Left renal pelvis (tissue), 4 donors: ENCODE results near the gene KATNAL2. TPM values are rescaled to one million over a fixed set of nuclear protein-coding genes. Genes with fewer than 3 reads are reported as not detected.
"Not testable (repeated sequence)": the region's sequence is repeated elsewhere in the genome, so short reads cannot be mapped to it uniquely, and the experiment has no call there.

ENCODE experiments used
- DNase-seq, 4 donors: peaks; one replicate each; pipeline ENCODE4 v3.0.0-alpha.2; 2013; ENCODE audit warnings: low read depth in 4 of 4, low spot score in 3 of 4
- polyA plus RNA-seq, 4 donors: library from polyadenylated mRNA; unstranded; fragments of 120-200 nt; gene quantifications; one replicate each; pipeline ENCODE4 v1.2.1, GENCODE V29; 2013; ENCODE audit not compliant: insufficient read length in 4 of 4

KATNAL2 gene
- polyA plus RNA-seq, 4 donors = 5.7 to 12.6 (median 10.7) TPM

DNA sequence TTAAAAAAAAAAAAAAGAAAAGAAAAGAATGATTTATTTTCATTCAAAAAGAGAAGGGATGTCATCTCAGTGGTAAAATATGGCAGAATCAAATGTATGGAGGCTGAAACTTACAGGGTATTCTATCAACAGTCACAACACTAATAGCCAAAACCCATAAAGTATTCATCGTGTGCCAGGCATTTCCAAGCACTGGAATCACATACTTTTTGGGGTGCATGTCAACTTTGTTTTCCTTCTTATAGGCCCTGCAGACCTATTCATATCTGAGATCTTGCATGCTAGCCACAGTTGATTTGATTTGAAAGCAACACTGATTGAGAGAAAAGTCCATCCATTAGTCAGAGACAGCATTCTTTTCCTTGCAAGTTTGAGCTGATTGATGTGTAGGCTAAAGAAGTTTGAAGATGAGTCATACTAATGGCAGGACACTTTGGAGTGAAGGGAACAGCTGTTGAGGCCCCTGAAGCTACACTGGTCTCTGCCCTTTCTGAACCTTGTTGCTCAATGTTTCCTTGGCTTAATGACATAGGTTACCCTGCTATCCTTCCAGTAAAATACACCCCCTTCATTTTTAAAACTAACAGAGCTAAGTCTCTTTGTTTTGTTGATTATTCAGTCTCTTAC, 22.0 kb downstream of the KATNAL2 start:
- DNase-seq = no peak

DNA sequence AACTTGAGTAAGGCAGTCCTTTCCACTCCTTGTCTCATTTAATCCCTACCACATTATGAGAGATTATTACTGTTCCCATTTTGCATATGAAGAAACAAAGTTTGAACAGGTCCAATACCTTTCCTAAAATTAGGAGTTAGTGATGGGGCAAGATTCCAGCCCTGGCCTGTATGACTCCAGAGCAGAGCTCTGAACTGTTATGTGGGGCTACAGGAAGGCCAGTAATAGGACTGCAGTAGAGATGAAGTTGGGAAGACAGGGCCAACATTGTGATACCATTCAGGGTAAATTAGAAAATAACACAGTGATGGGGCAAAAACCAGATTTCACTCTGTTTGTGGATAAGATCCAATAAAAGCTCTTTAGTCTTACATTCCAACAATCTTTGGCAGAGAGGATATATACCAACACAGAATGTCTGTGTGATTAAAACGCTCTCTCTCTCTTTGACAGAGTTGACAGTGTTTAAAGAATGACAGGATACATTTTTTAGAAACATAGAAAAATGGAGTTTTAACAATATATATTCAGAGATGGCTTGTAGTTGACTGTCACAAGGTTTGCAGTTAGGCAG, 22.7 kb downstream of the KATNAL2 start:
- DNase-seq = no peak

DNA sequence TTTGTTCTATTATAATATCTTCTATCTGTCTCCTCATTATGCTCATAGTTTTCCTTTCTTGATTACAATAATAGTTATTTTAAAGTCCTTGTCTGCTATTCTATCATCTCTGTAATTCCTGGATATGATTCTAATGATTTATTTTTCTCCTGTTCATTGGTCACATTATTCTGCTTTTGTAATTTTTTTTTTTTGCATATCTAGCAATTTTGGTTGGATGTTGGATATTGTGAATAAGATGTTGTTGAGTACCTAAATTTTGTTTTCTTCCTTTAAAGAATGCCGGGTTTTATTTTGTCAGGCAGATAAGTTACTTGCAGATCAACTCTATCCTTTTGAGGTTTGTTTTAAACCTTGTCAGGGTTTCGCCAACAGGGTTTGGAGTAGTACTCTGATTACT, 25.2 kb downstream of the KATNAL2 start:
- DNase-seq = no peak

DNA sequence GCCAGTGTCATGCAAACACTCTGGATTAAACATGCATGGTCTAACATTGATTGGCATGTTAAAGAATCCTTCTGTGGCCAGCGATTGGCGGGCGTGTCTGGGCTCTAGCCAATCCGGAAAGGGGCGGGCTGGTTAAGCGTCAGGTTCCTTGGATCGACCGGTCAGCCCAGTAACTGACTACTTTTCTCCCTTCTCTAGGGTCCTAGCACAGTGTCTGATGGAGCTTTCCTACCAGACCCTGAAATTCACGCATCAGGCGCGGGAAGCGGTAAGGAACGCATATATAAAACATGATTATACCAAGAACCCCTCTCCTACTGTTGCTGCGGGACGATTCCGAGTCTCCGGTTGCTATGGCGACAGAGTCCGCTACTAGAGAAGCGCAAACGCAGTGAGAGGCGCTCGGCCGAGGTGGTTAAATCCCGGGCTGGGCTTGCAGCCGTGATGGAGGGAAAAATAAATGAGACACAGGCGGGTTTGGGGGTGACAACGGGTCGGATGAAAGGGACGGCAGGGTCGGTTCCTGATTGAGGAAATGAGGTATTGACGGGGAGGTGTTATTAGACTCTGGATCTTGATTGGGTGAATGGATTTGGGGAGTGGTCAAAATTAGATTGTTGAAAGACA, 29.4 kb downstream of the KATNAL2 start:
- DNase-seq = peak in 3 of 4 donors; percentile 60 to 78 (median 61)

DNA sequence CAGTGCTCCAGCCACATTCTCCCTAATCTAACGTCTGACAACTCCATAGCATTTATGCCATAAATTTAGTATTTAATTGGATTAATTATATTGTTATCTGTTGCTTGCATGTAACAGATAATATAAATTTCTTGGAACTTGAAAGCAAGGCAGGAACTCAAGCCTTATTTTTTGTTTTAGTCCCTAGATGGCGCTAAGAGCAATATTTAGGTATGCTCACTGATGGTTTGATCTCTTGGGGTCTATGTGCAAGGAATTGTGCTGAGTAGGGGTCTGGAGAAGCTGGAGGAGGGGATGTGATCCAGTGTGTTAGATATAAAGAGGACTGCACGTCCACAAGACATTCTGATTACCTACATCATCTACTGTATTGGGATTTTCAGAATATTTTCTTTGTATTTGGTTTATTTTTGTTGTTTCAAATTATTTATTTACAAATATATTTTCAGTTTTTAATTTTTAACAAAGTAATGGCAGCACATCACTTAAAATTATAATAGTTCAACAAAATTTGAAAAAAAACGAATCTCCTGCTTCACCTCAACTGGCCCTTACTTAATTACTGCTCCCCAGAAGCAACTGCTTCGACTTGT, 32.8 kb downstream of the KATNAL2 start:
- DNase-seq = no peak

DNA sequence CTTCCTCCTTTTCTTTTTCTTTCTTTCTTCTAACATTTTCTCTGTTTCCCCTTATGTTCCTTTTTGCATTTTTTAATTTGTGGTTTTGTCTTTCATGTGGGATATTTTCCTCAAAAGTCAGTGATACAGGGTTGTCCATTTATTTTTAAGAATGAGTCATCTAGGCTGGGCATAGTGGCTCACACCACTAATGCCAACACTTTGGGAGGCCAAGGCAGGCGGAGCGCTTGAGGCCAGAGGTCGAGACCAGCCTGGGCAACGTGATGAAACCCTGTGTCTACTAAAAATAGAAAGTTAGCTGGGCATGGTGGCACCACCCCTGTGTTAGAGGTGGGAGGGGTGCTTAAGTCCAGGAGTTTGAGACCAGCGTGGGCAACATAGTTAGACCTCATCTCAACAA, 35.8 kb downstream of the KATNAL2 start:
- no peak for DNase-seq

DNA sequence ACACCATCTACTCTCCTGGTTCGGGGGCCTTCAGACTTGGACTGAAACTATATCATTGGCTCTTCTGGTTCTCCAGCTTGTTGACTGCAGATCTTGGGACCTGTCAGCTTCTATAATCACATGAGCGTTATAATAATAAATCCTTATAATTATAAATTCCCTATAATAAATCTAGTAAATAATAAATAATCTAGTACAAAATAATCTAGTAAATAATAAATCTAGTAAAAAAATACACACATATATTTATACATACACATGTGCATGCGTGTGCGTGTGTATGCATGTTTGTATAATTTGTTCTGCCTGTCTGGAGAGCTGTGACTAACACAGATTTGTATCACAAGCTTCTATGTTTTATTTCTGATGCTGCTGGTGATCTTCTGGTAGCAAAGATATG, 40.8 kb downstream of the KATNAL2 start:
- no peak for DNase-seq

DNA sequence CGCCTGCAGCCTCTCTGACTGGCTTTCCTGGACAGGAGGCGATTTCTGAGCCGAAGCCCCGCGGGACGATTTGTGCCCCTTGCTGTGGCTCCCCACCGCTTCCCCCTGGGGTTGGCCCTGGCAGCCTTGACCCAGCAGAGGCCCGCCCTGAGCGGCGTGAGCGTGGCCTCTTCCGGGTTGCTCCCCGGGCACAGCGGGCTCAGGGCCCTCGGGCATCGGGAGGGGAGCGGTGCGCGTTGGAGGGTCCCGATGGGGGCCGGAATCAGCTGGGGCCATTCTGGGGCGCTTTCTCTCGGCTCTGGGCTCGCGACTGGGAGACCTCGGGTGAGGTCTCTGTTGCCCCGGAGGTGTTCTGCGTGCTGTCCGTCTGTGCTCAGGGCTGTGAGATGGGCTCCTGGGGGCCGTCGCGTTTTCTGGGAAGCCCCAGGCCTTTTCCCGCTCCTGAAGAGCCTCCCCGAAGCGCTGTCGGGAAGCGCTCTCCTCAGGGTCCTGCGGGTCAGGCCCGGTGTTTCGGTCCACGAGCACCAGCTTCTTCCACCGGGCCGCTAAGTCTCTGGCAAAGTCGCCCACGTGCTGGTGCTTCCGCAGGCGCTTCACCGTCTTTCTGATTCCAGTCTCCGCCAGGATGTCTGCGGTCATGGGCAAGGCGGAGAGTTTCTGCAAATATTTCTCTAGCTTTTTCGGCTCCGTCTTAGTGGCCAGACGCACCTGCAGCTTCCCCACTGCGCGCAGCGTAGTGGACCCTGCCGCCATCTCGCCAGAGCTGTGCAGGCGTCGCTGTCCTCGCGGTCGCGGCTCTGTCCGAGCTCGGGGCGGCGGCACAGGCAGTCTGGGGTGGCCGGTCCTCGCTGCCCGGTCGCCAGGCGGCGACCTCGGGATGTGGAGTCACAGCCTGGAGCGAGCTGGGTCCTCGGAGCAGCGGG, 46.5 kb downstream of the KATNAL2 start:
- not testable (repeated sequence) for DNase-seq

DNA sequence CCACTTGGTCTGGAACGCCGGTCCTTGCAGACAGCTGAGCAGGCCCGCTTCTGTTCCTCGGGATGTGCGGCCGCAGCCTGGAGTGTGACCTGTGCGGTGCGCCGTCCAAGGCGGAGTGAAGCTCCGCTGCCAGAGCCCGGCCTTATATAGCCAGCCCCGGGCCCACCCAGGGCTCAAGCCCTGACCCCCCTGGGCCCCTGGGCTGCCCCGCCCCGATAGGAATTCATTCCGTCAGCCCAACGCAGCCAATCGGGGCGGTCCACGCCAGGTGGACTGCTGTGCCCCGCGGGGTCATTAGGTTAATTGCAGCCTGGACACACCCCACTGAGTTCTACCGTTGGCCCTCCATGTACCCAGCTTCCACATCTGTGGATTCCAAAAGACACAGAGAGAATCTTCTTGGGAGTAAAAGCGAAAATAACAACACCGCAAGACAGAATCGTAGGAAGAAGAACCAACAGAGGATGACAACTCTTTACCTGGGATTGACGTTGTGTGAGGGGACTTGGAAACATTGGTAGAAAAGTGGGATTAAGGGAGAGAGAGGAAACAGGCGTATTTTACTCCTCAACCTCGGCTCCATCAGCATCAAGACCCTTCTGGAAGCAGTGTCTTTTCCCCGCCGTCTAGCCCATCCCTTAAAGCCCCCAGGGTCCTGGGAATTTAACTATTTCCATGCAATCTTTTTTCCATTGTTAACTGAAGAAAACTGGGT, 47.3 kb downstream of the KATNAL2 start:
- DNase-seq = not testable (repeated sequence)

DNA sequence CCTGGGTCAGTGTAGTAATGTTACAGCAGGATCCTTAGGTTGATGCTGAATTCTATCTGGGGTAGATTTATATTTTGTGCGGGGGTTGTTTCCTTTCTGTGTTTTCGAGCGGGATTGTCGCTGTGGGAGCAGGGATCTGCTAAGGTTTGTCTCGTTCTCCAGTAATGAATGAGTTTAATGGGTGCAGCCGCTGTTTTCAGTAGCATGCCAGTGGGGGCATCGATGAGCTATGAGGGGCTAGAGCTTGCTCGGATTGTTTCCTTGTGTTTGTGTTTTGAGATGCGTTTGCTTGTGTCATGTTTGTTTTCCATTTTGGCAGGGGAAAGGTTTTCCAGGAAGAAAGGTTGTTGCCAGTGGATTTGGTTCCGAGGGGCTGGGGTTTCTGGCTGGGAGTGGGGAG, 48.9 kb downstream of the KATNAL2 start:
- DNase-seq = not testable (repeated sequence)

DNA sequence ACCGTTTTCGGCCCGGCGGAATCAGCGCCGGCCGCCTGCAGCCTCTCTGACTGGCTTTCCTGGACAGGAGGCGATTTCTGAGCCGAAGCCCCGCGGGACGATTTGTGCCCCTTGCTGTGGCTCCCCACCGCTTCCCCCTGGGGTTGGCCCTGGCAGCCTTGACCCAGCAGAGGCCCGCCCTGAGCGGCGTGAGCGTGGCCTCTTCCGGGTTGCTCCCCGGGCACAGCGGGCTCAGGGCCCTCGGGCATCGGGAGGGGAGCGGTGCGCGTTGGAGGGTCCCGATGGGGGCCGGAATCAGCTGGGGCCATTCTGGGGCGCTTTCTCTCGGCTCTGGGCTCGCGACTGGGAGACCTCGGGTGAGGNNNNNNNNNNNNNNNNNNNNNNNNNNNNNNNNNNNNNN, 52.1 kb downstream of the KATNAL2 start:
- not testable (repeated sequence) for DNase-seq

DNA sequence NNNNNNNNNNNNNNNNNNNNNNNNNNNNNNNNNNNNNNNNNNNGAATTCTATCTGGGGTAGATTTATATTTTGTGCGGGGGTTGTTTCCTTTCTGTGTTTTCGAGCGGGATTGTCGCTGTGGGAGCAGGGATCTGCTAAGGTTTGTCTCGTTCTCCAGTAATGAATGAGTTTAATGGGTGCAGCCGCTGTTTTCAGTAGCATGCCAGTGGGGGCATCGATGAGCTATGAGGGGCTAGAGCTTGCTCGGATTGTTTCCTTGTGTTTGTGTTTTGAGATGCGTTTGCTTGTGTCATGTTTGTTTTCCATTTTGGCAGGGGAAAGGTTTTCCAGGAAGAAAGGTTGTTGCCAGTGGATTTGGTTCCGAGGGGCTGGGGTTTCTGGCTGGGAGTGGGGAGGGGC, 102.5 kb downstream of the KATNAL2 start:
- DNase-seq = not testable (repeated sequence)

DNA sequence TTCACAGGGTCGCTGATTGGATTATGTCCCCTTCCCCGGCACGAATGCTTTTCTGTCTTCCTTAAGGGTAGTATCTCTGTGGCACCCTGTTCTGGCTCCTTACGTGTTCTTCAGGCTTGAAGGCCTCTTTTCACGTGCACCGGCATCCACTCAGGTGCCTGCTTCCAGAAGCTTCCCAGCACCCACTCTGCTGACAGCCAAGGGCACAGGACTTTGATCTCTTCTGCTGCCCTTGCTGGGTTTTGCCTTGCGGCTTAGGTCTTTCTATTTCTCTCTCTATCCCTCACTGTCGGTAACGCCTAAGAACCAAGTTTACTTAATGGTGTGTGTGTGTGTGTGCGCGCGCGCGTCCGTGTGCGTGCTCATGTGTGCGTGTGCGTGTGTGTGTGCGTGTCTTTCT, 103.4 kb downstream of the KATNAL2 start:
- not testable (repeated sequence) for DNase-seq

DNA sequence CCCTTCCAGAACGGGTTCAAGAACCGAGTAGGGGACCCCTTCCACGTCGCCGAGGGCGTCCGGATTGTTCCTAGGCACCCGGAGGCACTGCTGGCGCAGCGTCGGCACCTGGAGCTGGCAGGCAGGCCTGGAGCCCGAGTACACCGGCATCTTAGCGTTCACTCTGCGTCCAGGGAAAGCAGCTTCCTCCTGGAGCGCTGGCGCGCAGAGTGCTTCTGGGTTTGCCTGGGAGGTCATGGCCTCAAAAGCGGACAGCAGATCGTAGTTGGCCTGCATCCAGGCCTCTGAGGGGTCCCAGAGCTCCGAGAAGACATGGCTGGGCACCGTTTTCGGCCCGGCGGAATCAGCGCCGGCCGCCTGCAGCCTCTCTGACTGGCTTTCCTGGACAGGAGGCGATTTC, 105.4 kb downstream of the KATNAL2 start:
- not testable (repeated sequence) for DNase-seq

DNA sequence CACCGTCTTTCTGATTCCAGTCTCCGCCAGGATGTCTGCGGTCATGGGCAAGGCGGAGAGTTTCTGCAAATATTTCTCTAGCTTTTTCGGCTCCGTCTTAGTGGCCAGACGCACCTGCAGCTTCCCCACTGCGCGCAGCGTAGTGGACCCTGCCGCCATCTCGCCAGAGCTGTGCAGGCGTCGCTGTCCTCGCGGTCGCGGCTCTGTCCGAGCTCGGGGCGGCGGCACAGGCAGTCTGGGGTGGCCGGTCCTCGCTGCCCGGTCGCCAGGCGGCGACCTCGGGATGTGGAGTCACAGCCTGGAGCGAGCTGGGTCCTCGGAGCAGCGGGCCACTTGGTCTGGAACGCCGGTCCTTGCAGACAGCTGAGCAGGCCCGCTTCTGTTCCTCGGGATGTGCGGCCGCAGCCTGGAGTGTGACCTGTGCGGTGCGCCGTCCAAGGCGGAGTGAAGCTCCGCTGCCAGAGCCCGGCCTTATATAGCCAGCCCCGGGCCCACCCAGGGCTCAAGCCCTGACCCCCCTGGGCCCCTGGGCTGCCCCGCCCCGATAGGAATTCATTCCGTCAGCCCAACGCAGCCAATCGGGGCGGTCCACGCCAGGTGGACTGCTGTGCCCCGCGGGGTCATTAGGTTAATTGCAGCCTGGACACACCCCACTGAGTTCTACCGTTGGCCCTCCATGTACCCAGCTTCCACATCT, 106.5 kb downstream of the KATNAL2 start:
- DNase-seq = not testable (repeated sequence)

DNA sequence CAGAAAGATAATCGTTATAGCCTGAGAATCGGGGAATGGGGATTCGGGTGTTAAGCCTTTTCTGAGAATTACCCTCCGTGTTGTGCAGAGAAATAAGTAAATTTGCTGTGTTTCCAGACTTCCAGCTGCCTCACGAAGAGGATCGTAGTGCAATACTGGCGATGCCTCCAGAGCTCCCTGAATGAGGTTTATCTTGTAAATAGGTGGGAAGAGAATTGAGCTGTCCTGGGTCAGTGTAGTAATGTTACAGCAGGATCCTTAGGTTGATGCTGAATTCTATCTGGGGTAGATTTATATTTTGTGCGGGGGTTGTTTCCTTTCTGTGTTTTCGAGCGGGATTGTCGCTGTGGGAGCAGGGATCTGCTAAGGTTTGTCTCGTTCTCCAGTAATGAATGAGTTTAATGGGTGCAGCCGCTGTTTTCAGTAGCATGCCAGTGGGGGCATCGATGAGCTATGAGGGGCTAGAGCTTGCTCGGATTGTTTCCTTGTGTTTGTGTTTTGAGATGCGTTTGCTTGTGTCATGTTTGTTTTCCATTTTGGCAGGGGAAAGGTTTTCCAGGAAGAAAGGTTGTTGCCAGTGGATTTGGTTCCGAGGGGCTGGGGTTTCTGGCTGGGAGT, 108.3 kb downstream of the KATNAL2 start:
- DNase-seq = not testable (repeated sequence)

DNA sequence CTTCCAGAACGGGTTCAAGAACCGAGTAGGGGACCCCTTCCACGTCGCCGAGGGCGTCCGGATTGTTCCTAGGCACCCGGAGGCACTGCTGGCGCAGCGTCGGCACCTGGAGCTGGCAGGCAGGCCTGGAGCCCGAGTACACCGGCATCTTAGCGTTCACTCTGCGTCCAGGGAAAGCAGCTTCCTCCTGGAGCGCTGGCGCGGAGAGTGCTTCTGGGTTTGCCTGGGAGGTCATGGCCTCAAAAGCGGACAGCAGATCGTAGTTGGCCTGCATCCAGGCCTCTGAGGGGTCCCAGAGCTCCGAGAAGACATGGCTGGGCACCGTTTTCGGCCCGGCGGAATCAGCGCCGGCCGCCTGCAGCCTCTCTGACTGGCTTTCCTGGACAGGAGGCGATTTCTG, 111.3 kb downstream of the KATNAL2 start:
- DNase-seq = not testable (repeated sequence)

DNA sequence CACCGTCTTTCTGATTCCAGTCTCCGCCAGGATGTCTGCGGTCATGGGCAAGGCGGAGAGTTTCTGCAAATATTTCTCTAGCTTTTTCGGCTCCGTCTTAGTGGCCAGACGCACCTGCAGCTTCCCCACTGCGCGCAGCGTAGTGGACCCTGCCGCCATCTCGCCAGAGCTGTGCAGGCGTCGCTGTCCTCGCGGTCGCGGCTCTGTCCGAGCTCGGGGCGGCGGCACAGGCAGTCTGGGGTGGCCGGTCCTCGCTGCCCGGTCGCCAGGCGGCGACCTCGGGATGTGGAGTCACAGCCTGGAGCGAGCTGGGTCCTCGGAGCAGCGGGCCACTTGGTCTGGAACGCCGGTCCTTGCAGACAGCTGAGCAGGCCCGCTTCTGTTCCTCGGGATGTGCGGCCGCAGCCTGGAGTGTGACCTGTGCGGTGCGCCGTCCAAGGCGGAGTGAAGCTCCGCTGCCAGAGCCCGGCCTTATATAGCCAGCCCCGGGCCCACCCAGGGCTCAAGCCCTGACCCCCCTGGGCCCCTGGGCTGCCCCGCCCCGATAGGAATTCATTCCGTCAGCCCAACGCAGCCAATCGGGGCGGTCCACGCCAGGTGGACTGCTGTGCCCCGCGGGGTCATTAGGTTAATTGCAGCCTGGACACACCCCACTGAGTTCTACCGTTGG, 112.4 kb downstream of the KATNAL2 start:
- not testable (repeated sequence) for DNase-seq
